ENCODE measurements around the gene PLB1.

Gene PLB1

GRCh38 chr2:28647682-28648081 is 151.8 kb downstream of the PLB1 start:
- H3K4me3 ChIP-seq (ENCODE audit: low read depth, low read length), result no peak overlapping the region
- no peak for TF ChIP-seq CTCF (IDR thresholded peaks at IDR 0.05; ENCODE audit: insufficient read depth, low read depth, low read length, missing control alignments)
- no peak for DNase-seq (ENCODE audit: low read depth)

GRCh38 chr2:28648147-28648546 is 152.3 kb downstream of the PLB1 start:
- TF ChIP-seq CTCF (IDR thresholded peaks at IDR 0.05; ENCODE audit: insufficient read depth, low read depth, low read length, missing control alignments), result no peak
- H3K4me3 ChIP-seq (ENCODE audit: low read depth, low read length), result no peak overlapping the region
- no peak for DNase-seq (ENCODE audit: low read depth)

GRCh38 chr2:28648671-28649395 is 153.0 kb downstream of the PLB1 start:
- TF ChIP-seq CTCF (IDR thresholded peaks at IDR 0.05; ENCODE audit: insufficient read depth, low read depth, low read length, missing control alignments), result no peak
- H3K4me3 ChIP-seq (ENCODE audit: low read depth, low read length), result no peak overlapping the region
- no peak for DNase-seq (ENCODE audit: low read depth)

GRCh38 chr2:28649481-28650265 is 153.8 kb downstream of the PLB1 start:
- TF ChIP-seq CTCF (IDR thresholded peaks at IDR 0.05; ENCODE audit: insufficient read depth, low read depth, low read length, missing control alignments), result no peak
- peak; percentile 48 for DNase-seq (ENCODE audit: low read depth)
- H3K4me3 ChIP-seq (ENCODE audit: low read depth, low read length), result no peak overlapping the region

- no peak overlapping the region for H3K4me3 ChIP-seq (ENCODE audit: low read depth, low read length)
- no peak for TF ChIP-seq CTCF (IDR thresholded peaks at IDR 0.05; ENCODE audit: insufficient read depth, low read depth, low read length, missing control alignments)
- DNase-seq (ENCODE audit: low read depth), result peak; percentile 27
Measured at GRCh38 chr2:28650266-28650584, 154.4 kb downstream of the PLB1 start.

GRCh38 chr2:28652217-28652616 is 156.4 kb downstream of the PLB1 start:
- no peak overlapping the region for H3K4me3 ChIP-seq (ENCODE audit: low read depth, low read length)
- TF ChIP-seq CTCF (IDR thresholded peaks at IDR 0.05; ENCODE audit: insufficient read depth, low read depth, low read length, missing control alignments), result no peak
- no peak for DNase-seq (ENCODE audit: low read depth)
